IPS-11a (cell line): Measurements from ENCODE around the gene MED13L.

ENCODE experiments used
- H3K4me3 ChIP-seq: one replicate; pipeline ENCODE4 v1.5.1; 2013; ENCODE audit warnings: low read depth, low read length, control low read depth

Gene MED13L

DNA sequence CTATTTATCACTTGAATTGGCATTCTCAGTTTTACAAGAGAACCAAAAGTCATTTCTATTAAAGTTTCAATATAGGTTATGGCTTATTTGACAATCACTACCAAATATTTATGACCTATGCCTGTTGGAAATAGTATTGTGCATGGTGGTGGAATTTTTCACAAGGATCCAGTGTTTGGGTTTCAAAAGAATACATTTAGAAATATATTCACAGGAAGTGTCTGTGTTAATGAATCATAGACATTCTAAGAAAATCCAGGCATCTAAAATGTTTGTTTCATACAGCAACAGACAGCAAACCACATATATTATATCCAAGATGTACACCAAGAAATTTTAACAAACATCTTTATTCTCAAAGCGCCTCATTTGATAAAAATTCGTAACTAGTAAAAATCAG lies 92.7 kb downstream of the MED13L start:
- H3K4me3 ChIP-seq, result no peak overlapping the region

GRCh38 chr12:116183741-116184141 lies 93.8 kb downstream of the MED13L start:
- H3K4me3 ChIP-seq, result no peak overlapping the region

DNA sequence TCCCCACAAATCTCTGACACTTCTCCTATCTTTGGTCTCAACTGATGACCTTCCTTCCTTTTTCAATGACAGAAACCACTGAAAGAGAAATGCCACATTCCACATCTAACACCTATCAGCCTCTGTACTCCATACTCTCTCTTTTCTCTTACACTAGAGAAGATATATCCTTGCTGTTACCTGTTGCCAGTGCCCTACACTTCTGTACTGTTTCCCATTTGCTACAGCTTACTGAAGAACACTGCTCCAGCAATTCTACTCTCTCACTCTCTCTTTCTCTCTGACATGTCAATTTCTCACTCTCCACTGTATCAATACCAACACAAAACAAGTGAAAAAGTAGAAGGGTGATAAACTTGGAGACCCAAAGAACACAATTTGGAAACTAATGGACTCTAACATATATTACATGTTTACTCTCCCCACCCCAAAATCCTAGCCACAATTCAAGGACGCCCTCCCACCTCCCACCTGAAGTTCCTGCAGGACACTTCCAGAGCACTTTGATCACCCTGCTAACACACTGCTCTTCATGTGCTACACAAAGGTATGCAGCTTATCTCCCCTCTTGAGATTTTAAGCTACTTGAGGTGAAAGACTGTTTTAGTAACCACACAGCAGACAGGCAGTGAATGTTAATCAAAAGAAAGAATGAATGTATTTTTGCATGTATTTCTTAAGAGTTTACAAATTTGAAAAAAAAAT lies 95.0 kb downstream of the MED13L start:
- no peak overlapping the region for H3K4me3 ChIP-seq

DNA sequence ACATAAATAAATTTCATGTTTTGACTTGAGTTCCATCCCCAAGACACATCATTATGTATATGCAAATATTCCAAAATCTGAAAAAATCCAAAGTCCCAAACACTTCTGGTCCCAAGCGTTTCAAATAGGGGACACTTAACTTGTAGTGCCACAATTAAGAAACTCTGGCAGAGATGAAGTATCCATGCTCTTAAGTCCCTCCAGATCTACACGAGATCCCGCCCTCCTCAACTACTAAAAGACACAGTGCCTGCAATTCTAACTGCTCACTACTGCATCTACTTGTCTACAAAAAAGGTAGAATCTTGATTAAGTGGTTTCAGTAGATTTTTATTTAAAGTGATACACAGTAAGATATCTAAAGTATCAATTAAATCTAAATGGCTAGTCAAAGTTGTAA lies 97.0 kb downstream of the MED13L start:
- H3K4me3 ChIP-seq, result no peak overlapping the region

DNA sequence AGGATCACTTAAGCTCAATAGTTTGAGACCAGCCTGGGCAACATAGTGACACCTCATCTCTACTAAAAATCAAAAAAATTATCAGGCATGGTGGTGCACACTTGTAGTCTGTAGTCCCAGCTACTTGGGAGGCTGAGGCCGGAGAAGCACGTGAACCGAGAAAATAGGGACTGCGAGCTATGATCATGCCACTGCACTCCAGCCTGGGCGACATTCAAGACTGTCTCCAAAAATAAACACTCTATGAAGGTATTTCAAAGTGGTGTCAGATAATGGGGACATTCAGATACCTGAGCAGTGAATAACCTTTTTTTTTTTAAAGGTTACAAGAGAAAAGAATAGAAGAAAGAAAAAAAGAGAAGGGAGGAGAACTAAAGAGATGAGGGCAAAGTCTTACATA lies 98.1 kb downstream of the MED13L start:
- H3K4me3 ChIP-seq, result no peak overlapping the region

- H3K4me3 ChIP-seq, result no peak overlapping the region
Observed at GRCh38 chr12:116177017-116177416, 100.5 kb downstream of the MED13L start.

DNA sequence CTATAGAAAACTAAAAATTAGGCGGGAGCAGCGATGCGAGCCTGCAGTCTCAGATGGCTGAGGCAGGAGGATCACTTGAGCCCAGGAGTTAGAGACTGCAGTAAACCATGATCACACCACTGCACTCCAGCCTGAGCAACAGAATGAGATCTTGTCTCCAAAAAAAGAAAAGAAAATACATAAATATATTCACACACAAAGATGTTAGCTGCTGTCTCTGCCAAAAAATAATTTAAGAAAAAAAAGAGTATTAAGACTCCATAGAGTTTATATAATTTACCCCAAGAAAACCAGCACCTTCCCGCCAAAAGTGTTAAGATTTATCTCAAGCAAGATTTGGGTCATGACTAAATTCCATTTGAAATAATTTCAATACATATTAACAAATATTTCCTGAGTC lies 102.6 kb downstream of the MED13L start:
- H3K4me3 ChIP-seq, result no peak overlapping the region

DNA sequence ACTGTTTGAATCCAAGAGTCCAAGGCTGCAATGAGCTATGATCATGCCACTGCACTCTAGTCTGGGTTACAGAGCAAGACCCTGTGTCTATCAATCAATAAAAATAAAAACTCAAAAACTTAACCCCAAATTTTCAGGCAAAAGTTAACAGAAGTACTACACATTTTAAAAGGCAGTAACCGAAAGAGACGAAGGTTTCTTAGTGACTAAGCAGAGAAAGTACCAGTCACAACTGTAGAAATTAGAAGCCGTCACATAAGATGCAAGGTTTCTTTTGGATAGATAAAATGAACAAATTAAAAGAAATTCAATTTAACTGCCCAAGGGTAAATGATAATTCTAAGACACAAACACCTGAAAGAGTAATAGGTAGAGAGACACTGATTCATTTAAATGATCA lies 103.5 kb downstream of the MED13L start:
- no peak overlapping the region for H3K4me3 ChIP-seq

DNA sequence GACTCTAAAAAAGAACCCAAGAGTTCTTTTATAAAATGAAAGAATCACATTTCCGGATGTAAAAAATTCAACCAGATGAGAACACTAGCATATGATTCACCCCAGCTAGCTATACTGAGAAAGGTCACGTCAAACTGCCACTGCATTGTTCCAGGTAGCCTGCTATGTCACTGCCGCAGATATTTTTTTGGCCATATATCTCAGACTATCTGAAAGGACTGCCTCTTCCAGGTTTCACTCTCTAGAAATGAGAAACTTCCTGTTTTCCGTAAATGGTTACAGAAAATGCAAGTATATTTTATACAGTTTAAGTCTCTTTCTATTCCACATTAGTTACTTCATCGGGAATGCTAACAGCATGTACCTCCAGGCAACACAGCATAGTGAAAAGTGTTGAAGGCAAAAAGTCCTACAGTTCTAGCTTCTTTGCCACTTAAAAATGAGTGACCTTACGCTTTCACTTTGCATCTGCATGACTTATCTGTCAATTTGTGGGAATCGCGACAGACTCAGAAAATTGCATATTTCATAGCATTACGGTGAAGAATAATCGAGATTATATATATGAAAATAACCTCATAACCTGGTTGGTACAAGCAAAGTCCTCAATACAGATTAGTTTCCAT lies 105.2 kb downstream of the MED13L start:
- no peak overlapping the region for H3K4me3 ChIP-seq

GRCh38 chr12:116171549-116171948 lies 105.9 kb downstream of the MED13L start:
- no peak overlapping the region for H3K4me3 ChIP-seq

- no peak overlapping the region for H3K4me3 ChIP-seq
Observed at GRCh38 chr12:116169071-116169470, 108.4 kb downstream of the MED13L start.

DNA sequence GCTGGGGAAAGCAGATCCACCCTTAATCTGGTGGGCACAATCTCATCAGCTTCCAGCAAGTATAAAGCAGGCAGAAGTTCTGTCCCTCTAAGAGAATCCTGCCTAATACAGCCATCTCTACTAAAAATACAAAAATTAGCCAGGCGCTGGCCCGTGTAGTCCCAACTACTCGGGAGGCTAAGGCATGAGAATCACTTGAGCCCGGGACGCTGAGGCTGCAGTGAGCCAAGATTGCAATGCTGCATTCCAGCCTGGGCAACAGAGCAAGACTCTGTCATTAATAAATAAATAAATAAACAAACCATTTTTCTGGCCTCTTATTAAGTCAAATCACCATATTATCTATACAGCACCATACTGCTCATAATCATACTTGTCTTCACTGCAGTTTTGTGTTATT lies 111.2 kb downstream of the MED13L start:
- no peak overlapping the region for H3K4me3 ChIP-seq

DNA sequence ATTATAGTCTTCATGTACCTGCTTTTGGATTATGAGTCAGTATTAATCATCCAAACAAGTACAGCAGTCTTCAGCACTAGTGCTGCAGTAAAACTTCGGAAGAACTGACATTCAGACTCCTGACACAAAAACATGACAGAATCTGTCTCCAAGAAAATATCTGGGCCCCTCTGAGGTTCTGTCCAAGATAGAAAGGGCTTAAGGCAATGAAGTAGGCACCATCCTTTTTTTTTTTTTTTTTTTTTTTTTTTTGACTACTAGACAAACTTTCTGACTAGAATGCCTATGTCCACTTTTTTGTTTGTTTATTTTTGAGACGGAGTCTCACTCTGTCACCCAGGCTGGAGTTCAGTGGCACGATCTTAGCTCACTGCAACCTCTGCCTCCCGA lies 112.5 kb downstream of the MED13L start:
- H3K4me3 ChIP-seq, result no peak overlapping the region

DNA sequence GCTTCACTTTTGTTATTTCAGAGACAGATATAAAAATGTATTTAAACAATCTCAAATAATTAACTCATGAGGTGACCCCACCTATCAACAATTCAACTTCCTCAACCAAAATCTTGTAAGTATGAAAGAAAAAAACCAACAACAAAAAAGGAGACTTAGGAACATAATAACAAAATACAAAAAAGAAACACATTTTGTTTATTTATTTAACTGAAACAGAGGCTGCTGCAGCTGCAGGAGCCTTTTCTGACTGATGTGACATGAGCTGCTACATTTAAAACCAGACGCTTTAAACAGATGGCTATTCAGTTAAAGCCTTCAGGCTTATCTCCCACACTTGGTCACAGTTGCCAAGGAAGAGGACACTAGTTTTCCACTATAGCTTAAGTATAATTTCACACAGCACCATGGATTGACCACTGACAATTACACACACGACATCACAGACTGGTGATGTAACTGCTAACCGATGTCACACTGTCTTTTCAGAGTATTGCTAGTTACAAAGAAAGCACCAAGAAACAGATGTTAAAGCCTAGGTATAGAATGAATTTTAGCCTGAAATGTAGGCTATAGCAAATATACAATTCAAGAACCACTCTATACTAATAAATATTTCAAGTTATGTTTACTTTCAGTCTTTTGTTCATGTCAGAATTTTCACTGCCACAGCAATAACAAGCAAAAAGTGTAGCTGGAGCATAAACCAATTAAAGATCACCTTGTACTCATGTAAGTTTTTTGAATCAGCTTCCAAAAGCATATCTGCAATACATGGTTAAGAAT lies 113.0 kb downstream of the MED13L start:
- no peak overlapping the region for H3K4me3 ChIP-seq

GRCh38 chr12:116162071-116162470 lies 115.4 kb downstream of the MED13L start:
- H3K4me3 ChIP-seq, result no peak overlapping the region

- H3K4me3 ChIP-seq, result no peak overlapping the region
Observed at GRCh38 chr12:116161588-116161987, 115.9 kb downstream of the MED13L start.

DNA sequence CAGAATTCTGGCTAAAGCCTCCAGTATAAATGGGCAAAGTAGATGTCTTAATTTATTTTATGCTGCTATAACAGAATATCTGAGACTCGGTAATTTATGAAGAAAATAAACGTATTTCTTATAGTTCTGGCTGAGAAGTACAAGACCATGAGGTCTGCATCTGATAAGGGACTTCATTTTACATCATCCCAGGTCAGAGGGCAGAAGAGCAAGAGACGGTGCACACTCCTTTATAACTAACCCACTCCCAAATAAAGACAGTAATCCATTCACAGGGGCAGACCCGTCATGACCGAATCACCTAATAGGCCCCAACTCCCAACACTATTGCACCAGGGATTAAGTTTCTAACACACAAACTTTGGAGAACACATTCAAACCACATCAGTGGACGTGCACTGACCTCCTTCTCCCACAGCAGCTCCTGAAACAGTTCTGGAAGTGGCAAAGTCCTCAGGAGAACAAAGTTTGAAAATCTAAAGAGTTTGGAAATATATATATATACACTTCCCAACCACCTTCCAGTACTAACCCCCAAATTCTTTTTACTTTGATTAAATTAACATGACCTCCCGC lies 116.5 kb downstream of the MED13L start:
- no peak overlapping the region for H3K4me3 ChIP-seq

DNA sequence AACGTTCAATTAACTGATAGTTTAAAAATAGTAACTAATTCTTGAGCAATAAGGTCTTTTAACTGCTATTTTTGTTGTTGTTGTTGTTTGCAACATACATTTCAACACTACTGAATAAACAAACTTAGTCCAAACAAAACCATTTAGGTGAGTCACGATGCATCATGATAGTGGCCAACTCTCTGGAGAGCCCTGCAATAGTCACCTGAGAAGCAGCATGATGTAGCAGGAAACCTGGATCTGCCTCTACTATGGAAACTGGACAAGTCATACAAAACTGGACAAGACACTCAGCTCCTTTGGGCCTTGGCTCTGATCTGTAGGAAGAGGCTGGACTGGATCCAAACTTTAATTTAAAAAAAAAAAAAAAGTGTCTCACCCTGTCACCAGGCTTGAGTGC lies 117.3 kb downstream of the MED13L start:
- no peak overlapping the region for H3K4me3 ChIP-seq

DNA sequence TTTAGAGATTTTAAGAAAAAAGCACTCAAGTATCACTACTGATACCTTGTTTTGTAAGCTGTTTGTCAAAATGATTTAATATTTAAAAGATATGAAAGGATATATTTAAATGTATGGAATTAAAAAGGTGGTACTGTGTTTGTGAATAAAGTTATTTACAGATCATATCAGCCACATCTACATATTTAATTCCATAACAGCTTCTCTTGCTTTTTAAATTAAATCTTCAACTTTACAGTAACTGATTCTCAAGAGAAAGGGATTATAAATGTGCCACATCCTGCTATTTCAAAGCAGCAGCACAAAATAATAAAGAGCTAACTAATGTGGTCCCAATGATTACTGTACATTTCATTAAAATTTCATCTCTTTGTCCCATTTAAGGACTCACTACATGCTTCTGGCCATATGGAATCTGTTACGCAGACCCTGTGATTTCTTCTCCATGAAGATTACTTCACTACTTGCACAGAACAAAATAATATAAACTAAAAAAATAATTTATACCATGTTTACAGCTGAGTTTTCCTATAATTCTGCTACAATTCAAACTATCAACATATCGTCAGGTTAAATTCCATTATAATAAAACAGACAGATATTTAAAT lies 117.8 kb downstream of the MED13L start:
- no peak overlapping the region for H3K4me3 ChIP-seq

DNA sequence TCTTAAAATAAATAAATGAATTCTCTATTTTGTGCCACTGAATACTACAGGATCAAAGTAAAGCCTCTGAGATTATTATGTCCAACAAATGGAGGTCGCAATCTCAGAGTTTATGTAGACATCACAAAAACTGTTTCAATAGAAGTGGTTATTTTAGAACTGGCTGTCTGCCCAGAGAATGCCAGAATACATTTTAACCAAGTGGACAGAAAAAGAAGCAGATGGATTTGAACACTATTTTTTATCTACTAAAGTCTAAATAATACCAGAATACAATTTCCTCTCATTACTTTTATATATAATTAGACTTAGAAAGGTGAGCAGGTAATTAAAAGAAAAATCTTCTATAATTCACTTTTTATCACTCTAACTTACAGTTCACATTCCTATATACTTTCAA lies 118.3 kb downstream of the MED13L start:
- no peak overlapping the region for H3K4me3 ChIP-seq

- no peak overlapping the region for H3K4me3 ChIP-seq
Observed at GRCh38 chr12:116157845-116158267, 119.6 kb downstream of the MED13L start.
